H9 (cell line): Measurements from ENCODE around the gene VAPA. TPM values are rescaled to one million over a fixed set of nuclear protein-coding genes. Genes with fewer than 3 reads are reported as not detected.
A peak's percentile ranks its signal among the peaks of the same experiment; 100 is the strongest.

ENCODE experiments used
- DNase-seq: peaks from one replicate; pipeline ENCODE4 v3.0.0-alpha.2; 2017
- H2AFZ ChIP-seq: one replicate; pipeline ENCODE4 v1.6.1; 2013; ENCODE audit warnings: mild to moderate bottlenecking, low read length, control low read depth, moderate library complexity
- H2AK5ac ChIP-seq: 2 replicates; pipeline ENCODE4 v1.6.1; 2013; ENCODE audit warnings: low read length, control low read depth, mixed read lengths; ENCODE audit not compliant: insufficient read length
- H2BK120ac ChIP-seq: one replicate; pipeline ENCODE4 v1.6.1; 2013; ENCODE audit warnings: low read depth, mild to moderate bottlenecking, low read length, control low read depth, inconsistent platforms; ENCODE audit not compliant: poor library complexity, severe bottlenecking
- H2BK12ac ChIP-seq: 2 replicates; pipeline ENCODE4 v1.6.1; 2013; ENCODE audit warnings: low read length, control low read depth, mixed read lengths, low read depth; ENCODE audit not compliant: insufficient read length
- H2BK15ac ChIP-seq: 2 replicates; pipeline ENCODE4 v1.6.1; 2013; ENCODE audit warnings: low read depth, low read length, control low read depth
- H2BK20ac ChIP-seq: one replicate; pipeline ENCODE4 v1.6.1; 2013; ENCODE audit warnings: low read depth, mild to moderate bottlenecking, low read length, control low read depth, inconsistent platforms; ENCODE audit not compliant: poor library complexity, severe bottlenecking
- H2BK5ac ChIP-seq: 2 replicates; pipeline ENCODE4 v1.6.1; 2013; ENCODE audit warnings: low read length, control low read depth, mixed read lengths; ENCODE audit not compliant: insufficient read length
- H3K14ac ChIP-seq: 2 replicates; pipeline ENCODE4 v1.6.1; 2013; ENCODE audit warnings: low read length, control low read depth; ENCODE audit not compliant: insufficient read depth
- H3K18ac ChIP-seq: 2 replicates; pipeline ENCODE4 v1.6.1; 2013; ENCODE audit warnings: low read depth, mild to moderate bottlenecking, mixed read lengths, low read length, control low read depth; ENCODE audit not compliant: insufficient read length
- H3K23ac ChIP-seq: 2 replicates; pipeline ENCODE4 v1.6.1; 2013; ENCODE audit warnings: low read length, control low read depth, mixed read lengths, low read depth; ENCODE audit not compliant: insufficient read length
- H3K23me2 ChIP-seq: 2 replicates; pipeline ENCODE4 v1.6.1; 2013; ENCODE audit warnings: low read depth, mild to moderate bottlenecking, mixed read lengths, low read length, control low read depth; ENCODE audit not compliant: insufficient read length, poor library complexity, severe bottlenecking
- H3K27ac ChIP-seq: 2 replicates; pipeline ENCODE4 v1.5.1; 2013; ENCODE audit warnings: low read length, control low read depth, mixed read lengths, low read depth; ENCODE audit not compliant: insufficient read length
- H3K27me3 ChIP-seq: 2 replicates; pipeline ENCODE4 v1.6.1; 2013; ENCODE audit warnings: low read length, control low read depth, inconsistent platforms; ENCODE audit not compliant: insufficient read depth
- H3K4ac ChIP-seq: 2 replicates; pipeline ENCODE4 v1.6.1; 2013; ENCODE audit warnings: low read depth, mild to moderate bottlenecking, control low read depth, inconsistent platforms, low read length, moderate library complexity
- H3K4me1 ChIP-seq: 2 replicates; pipeline ENCODE4 v1.6.1; 2013; ENCODE audit warnings: low read length, control low read depth, inconsistent platforms; ENCODE audit not compliant: insufficient read depth
- H3K4me2 ChIP-seq: 2 replicates; pipeline ENCODE4 v1.6.1; 2013; ENCODE audit warnings: low read length, control low read depth, mixed read lengths; ENCODE audit not compliant: insufficient read length, insufficient read depth
- H3K56ac ChIP-seq: 2 replicates; pipeline ENCODE4 v1.6.1; 2013; ENCODE audit warnings: low read depth, mild to moderate bottlenecking, mixed read lengths, low read length, control low read depth; ENCODE audit not compliant: insufficient read length
- H3K79me1 ChIP-seq: 2 replicates; pipeline ENCODE4 v1.6.1; 2013; ENCODE audit warnings: low read depth, mild to moderate bottlenecking, moderate library complexity, low read length, control low read depth, inconsistent platforms; ENCODE audit not compliant: insufficient read depth, poor library complexity, severe bottlenecking
- H3K79me2 ChIP-seq: 2 replicates; pipeline ENCODE4 v1.6.1; 2013; ENCODE audit warnings: low read length, control low read depth, inconsistent platforms; ENCODE audit not compliant: insufficient read depth
- H3K9ac ChIP-seq: 2 replicates; pipeline ENCODE4 v1.6.1; 2013; ENCODE audit warnings: low read length, control low read depth, mixed read lengths; ENCODE audit not compliant: insufficient read length; ENCODE audit errors: extremely low read depth
- H3K9me3 ChIP-seq: one replicate; pipeline ENCODE4 v1.6.1; 2013; ENCODE audit warnings: low read depth, low read length, inconsistent platforms; ENCODE audit not compliant: control insufficient read depth
- H3T11ph ChIP-seq: one replicate; pipeline ENCODE4 v1.6.1; 2013; ENCODE audit warnings: mild to moderate bottlenecking, low read length, control low read depth, inconsistent platforms
- H4K20me1 ChIP-seq: one replicate; pipeline ENCODE4 v1.6.1; 2013; ENCODE audit not compliant: control insufficient read depth, insufficient read length, insufficient read depth
- H4K5ac ChIP-seq: 2 replicates; pipeline ENCODE4 v1.6.1; 2013; ENCODE audit warnings: low read depth, mild to moderate bottlenecking, mixed read lengths, low read length, control low read depth; ENCODE audit not compliant: insufficient read length
- H4K8ac ChIP-seq: replicated peaks from 2 replicates; pipeline ENCODE4 v1.6.1; 2013; ENCODE audit warnings: low read length, control low read depth, mixed read lengths, low read depth; ENCODE audit not compliant: insufficient read length
- H4K91ac ChIP-seq: 2 replicates; pipeline ENCODE4 v1.6.1; 2013; ENCODE audit warnings: low read depth, mild to moderate bottlenecking, moderate library complexity, mixed read lengths, low read length, control low read depth; ENCODE audit not compliant: insufficient read length
- H3K27ac Mint-ChIP-seq, 3 experiments: 2 replicates in 2 of 3; 3 replicates in 1 of 3; pipeline ENCODE4 v1.8.0; 2020 to 2021; ENCODE audit warnings: mixed read lengths in 3 of 3, mild to moderate bottlenecking in 1 of 3, moderate library complexity in 1 of 3
- H3K27me3 Mint-ChIP-seq: 2 replicates; pipeline ENCODE4 v1.8.0; 2021; ENCODE audit warnings: low read depth, mild to moderate bottlenecking, moderate library complexity, mixed read lengths
- H3K36me3 Mint-ChIP-seq, 3 experiments: 2 replicates in 2 of 3; 3 replicates in 1 of 3; pipeline ENCODE4 v1.8.0; 2020 to 2021; ENCODE audit warnings: low read depth in 3 of 3, mixed read lengths in 3 of 3; ENCODE audit not compliant: insufficient read depth in 1 of 3
- H3K4me1 Mint-ChIP-seq, 2 experiments: 2 replicates each; pipeline ENCODE4 v1.8.0; 2020; ENCODE audit warnings: mixed read lengths in 2 of 2
- H3K4me3 Mint-ChIP-seq, 2 experiments: 2 replicates in 1 of 2; 3 replicates in 1 of 2; pipeline ENCODE4 v1.8.0; 2020 to 2021; ENCODE audit warnings: mild to moderate bottlenecking in 2 of 2, mixed read lengths in 2 of 2, moderate library complexity in 1 of 2
- H3K9me3 Mint-ChIP-seq, 2 experiments: 2 replicates in 1 of 2; 3 replicates in 1 of 2; pipeline ENCODE4 v1.8.0; 2020; ENCODE audit warnings: mild to moderate bottlenecking in 2 of 2, mixed read lengths in 2 of 2, moderate library complexity in 1 of 2
- CTCF ChIP-seq: fragments of 200-600 bp; sonication (generic); conservative IDR thresholded peaks from 3 replicates; pipeline ENCODE4 v1.8.0; 2021; ENCODE audit warnings: antibody characterized with exemption, mild to moderate bottlenecking
- WGBS: extraction: QIAGEN DNeasy Blood & Tissue Kit; methylation state at CpG from one replicate; pipeline ENCODE4 v1.1.7; 2013; ENCODE audit warnings: missing lambda C conversion rate, low lambda C conversion rate, mixed read lengths; ENCODE audit not compliant: insufficient read length; ENCODE audit errors: extremely low coverage; 5-methylcytosine and 5-hydroxymethylcytosine counted together
- total RNA-seq: library from RNA; stranded (reverse); gene quantifications from 2 replicates; pipeline ENCODE4 v1.2.1, GENCODE V29; 2021

Gene VAPA
- total RNA-seq, 1 experiment from 2014 or later: 141 TPM

GRCh38 chr18:9870431-9871008 lies 43.3 kb upstream of the VAPA start:
- DNase-seq: no peak
- no peak overlapping the region for H4K5ac ChIP-seq
- H2BK15ac ChIP-seq: no peak overlapping the region
- no peaks in the 10 kb centered on the region for H3K79me1 ChIP-seq
- H2AFZ ChIP-seq: peak overlapping the region; percentile 18
- H4K20me1 ChIP-seq: no peaks in the 10 kb centered on the region
- H3K23ac ChIP-seq: no peak overlapping the region
- no peak overlapping the region for H2BK120ac ChIP-seq
- H3K4me2 ChIP-seq: no peak overlapping the region
- H3T11ph ChIP-seq: no peak overlapping the region
- Mint-ChIP-seq H3K27ac (peak overlapping the region; percentile 12 to 96 (median 61); a peak in 5 of 7 replicates), H3K4me3 (peak overlapping the region in 1 of 2 experiments; percentile 14; a peak in 1 of 5 replicates), H3K9me3 (peaks cover 14 to 16% of the 10 kb centered on the region in 2 experiments), H3K27me3 (peaks cover 2% of the 10 kb centered on the region; the same call in 1 of the 2 replicates), H3K36me3 (peaks cover 7 to 19% (median 8%) of the 10 kb centered on the region in 3 experiments), H3K4me1 (peaks cover 31 to 33% of the 10 kb centered on the region in 2 experiments)
- H3K27ac ChIP-seq: no peak overlapping the region
- no peaks in the 10 kb centered on the region for H3K9me3 ChIP-seq
- no peak overlapping the region for H2BK20ac ChIP-seq
- H3K14ac ChIP-seq: no peak overlapping the region; the same call in 1 of the 2 replicates
- WGBS: no CpG with 5 or more reads among the region's 4 CpGs
- no peak overlapping the region for H4K8ac ChIP-seq
- no peak overlapping the region for H3K4ac ChIP-seq
- no peak overlapping the region for H3K18ac ChIP-seq
- H2AK5ac ChIP-seq: no peak overlapping the region
- H3K4me1 ChIP-seq: peaks cover 10% of the 10 kb centered on the region; the same call in 1 of the 2 replicates
- no peak overlapping the region for H3K56ac ChIP-seq
- no peak overlapping the region for H4K91ac ChIP-seq
- H2BK12ac ChIP-seq: no peak overlapping the region
- no peaks in the 10 kb centered on the region for H3K79me2 ChIP-seq
- no peak for TF ChIP-seq CTCF
- H3K9ac ChIP-seq: no peak overlapping the region
- H3K23me2 ChIP-seq: no peaks in the 10 kb centered on the region
- no peak overlapping the region for H2BK5ac ChIP-seq
- H3K27me3 ChIP-seq: no peaks in the 10 kb centered on the region
